ENCODE data around the gene HDAC10.

HDAC10 gene

GRCh38 chr22:50197856-50198623 is 53.0 kb downstream of the HDAC10 start:
- DNase-seq = no peak

DNA sequence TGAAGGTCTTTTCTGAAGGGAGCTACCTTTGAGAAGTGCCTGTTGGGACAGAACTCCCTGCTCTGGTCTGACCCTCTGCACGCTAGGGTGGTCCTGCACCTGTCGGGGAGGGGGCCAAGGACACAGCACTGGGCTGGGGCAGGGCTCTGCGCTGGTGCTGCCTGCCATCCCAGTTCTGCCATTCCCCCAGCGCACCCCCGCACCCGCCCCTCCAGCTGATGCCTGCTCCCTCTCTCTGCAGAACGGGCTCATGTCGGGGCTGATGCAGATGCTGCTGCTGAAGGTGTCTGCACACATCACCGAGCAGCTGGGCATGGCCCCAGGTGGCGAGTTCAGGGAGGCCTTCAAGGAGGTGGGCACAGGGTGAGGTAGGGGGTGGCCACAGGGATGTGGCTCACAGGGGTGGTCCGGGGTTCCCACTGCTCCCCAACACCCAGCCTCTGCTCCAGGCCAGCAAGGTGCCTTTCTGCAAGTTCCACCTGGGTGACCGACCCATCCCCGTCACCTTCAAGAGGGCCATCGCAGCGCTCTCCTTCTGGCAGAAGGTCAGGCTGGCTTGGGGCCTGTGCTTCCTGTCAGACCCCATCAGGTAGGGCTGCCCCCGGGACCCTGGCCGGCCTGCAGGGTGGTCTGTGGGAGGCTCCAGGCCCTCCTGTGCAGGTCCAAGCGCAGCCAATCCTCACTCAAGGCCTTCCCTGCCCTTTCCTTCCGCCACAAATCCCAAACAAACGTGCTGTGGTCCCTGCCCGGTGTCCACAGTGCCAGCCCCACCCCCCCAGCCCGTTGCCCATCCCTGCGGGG is 53.9 kb downstream of the HDAC10 start:
- no peak for DNase-seq

- DNase-seq = no peak
These were observed 54.8 kb downstream of the HDAC10 start for GRCh38 chr22:50196256-50196655.
